Lung (tissue), 12 donors: ENCODE results near the gene ANKRD6. TPM values are rescaled to one million over a fixed set of nuclear protein-coding genes. Genes with fewer than 3 reads are reported as not detected.

ENCODE experiments used
- ATAC-seq: fragments of 200-7000 bp; cut with Tn5 transposase; one replicate; pipeline ENCODE4 v1.9.1; 2020; ENCODE audit warnings: moderate number of reproducible peaks; ENCODE audit not compliant: insufficient read depth, low FRiP score
- DNase-seq, 3 donors: peaks; one replicate each; pipeline ENCODE4 v3.0.0-alpha.2; 2013 to 2017
- H3K27ac ChIP-seq, 2 donors: one replicate each; pipeline ENCODE4 v1.5.1; 2013; ENCODE audit warnings: mild to moderate bottlenecking in 2 of 2, moderate library complexity in 2 of 2, control low read depth in 1 of 2, inconsistent platforms in 1 of 2, low read depth in 1 of 2, low read length in 1 of 2
- H3K27me3 ChIP-seq, 3 donors: one replicate each; pipeline ENCODE4 v1.5.1; 2013; ENCODE audit warnings: low read length in 2 of 3; ENCODE audit not compliant: control insufficient read depth in 3 of 3, insufficient read depth in 3 of 3
- H3K36me3 ChIP-seq, 4 donors: one replicate each; pipeline ENCODE4 v1.5.1; 2013; ENCODE audit warnings: low read length in 4 of 4, mild to moderate bottlenecking in 1 of 4, moderate library complexity in 1 of 4; ENCODE audit not compliant: control insufficient read depth in 4 of 4, insufficient read depth in 4 of 4
- H3K4me1 ChIP-seq, 5 donors: one replicate each; pipeline ENCODE4 v1.5.1; 2013; ENCODE audit warnings: low read length in 5 of 5, mild to moderate bottlenecking in 2 of 5, moderate library complexity in 1 of 5; ENCODE audit not compliant: control insufficient read depth in 5 of 5, insufficient read depth in 5 of 5
- H3K4me3 ChIP-seq: one replicate; pipeline ENCODE4 v1.5.1; 2013; ENCODE audit warnings: mild to moderate bottlenecking, control low read depth, moderate library complexity
- H3K9ac ChIP-seq, 2 donors: one replicate each; pipeline ENCODE4 v1.5.1; 2013; ENCODE audit warnings: low read length in 2 of 2, control low read depth in 1 of 2; ENCODE audit not compliant: insufficient read depth in 1 of 2
- H3K9me3 ChIP-seq, 4 donors: one replicate each; pipeline ENCODE4 v1.5.1; 2013; ENCODE audit warnings: low read length in 3 of 4, mild to moderate bottlenecking in 1 of 4, moderate library complexity in 1 of 4; ENCODE audit not compliant: control insufficient read depth in 4 of 4, insufficient read depth in 3 of 4
- CTCF ChIP-seq: IDR thresholded peaks from 2 replicates; pipeline ENCODE4 v1.5.1; 2012; ENCODE audit warnings: mild to moderate bottlenecking; ENCODE audit errors: control extremely low read depth, extremely low read depth
- whole genome bisulfite sequencing, 2 donors: extraction: QIAGEN DNeasy Blood & Tissue Kit; methylation state at CpG; one replicate each; pipeline ENCODE4 v1.1.7; 2013; 5-methylcytosine and 5-hydroxymethylcytosine counted together
- polyA plus RNA-seq, 2 donors: library from polyadenylated mRNA; stranded (reverse); fragments of 200-250 nt; gene quantifications; one replicate each; pipeline ENCODE4 v1.2.1, GENCODE V29; 2013
- total RNA-seq, 2 donors: library from RNA; depleted of rRNA in 1 of 2; stranded (reverse); fragments of >200 nt in 1 of 2; gene quantifications; one replicate each; pipeline ENCODE4 v1.2.1, GENCODE V29; 2014 to 2021
- donor health status: control.
- donor health status: control.
- donor health status: Bipolar disorder and iron deficiency.
- donor health status: healthy.
- donor health status: DM: yes; HTN: yes; CAD: no.

The ANKRD6 gene
- total and polyA plus RNA-seq, 4 donors = 4.4 to 29.4 (median 16.0) TPM

DNA sequence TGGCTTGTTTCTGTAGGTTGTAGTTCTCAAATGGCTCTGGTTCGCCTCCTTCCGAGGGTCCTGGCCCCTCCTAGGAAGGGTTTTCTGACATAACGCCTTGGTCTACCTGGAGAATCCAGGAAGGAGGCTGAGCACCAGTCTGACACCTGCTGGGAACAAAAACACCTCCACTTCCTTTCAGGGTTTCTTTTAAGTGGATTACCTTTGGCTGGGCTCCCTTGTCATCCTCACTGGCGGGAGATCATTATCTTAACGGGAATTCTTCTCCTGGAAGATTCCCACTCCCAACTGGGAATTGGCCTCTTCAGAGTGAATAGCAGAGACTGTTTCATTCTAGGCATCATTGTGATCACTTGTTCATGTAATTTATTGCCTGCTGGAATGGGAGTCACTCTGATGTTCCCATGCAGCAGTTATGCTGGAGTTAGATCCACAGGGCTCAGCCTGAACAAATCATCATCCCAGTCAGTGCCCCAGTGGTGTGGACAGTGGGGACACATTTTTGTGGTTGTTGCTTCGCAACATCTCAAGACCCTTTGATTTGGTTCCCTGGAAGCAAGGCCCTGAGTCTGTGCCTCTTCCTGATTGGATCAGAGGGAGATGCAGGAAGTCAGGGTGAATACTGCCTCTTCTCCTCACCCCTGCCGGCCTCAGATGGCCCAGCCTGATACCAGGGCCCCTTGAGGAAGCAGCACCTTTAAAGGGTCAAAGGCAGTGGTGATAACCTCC lies 156.5 kb downstream of the ANKRD6 start:
- WGBS, 2 donors = 80 to 89% methylated on average over 7 of the region's 7 CpGs
- no peaks in the 10 kb centered on the region for H3K4me1 ChIP-seq
- no peak overlapping the region for H3K9ac ChIP-seq
- DNase-seq (no peak), ATAC-seq (no peak)
- no peaks in the 10 kb centered on the region for H3K27me3 ChIP-seq
- no peak for TF ChIP-seq CTCF
- H3K27ac ChIP-seq = no peak overlapping the region
- no peaks in the 10 kb centered on the region for H3K9me3 ChIP-seq
- H3K4me3 ChIP-seq = no peak overlapping the region
- no peaks in the 10 kb centered on the region for H3K36me3 ChIP-seq

DNA sequence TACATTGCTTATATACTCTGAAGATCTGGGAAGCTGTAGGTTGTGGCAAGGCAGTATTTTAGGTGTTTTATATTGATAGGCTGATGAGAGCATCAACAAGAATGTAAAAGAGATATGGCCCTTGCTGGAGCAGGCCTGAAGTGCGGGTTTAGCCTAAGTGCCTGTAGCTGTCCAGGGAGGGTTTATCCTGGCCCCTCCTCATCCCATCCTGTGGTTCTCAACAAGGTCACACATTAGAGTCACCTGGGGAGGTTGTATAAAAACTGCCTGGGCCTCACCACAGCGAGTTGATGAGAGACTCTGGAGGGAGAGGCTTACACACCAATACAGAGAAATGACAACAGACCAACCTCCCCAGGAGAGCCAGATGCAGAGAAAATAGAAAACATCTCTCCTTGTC lies 157.2 kb downstream of the ANKRD6 start:
- no peaks in the 10 kb centered on the region for H3K9me3 ChIP-seq
- no peak overlapping the region for H3K9ac ChIP-seq
- no peak overlapping the region for H3K27ac ChIP-seq
- no peak for TF ChIP-seq CTCF
- H3K4me3 ChIP-seq = no peak overlapping the region
- no peaks in the 10 kb centered on the region for H3K36me3 ChIP-seq
- DNase-seq (no peak), ATAC-seq (no peak)
- 76 to 90% methylated on average over 2 of the region's 2 CpGs for WGBS, 2 donors
- no peaks in the 10 kb centered on the region for H3K4me1 ChIP-seq
- H3K27me3 ChIP-seq = no peaks in the 10 kb centered on the region

GRCh38 chr6:89591745-89592144 lies 158.8 kb downstream of the ANKRD6 start:
- 94 to 98% methylated on average over 4 of the region's 4 CpGs for WGBS, 2 donors
- Histone ChIP-seq H3K27me3 (no peaks in the 10 kb centered on the region), H3K4me3 (no peak overlapping the region), H3K36me3 (no peaks in the 10 kb centered on the region), H3K9ac (no peak overlapping the region), H3K4me1 (no peaks in the 10 kb centered on the region), H3K9me3 (no peaks in the 10 kb centered on the region), H3K27ac (no peak overlapping the region)
- no peak for ATAC-seq
- no peak for TF ChIP-seq CTCF
- DNase-seq = no peak

DNA sequence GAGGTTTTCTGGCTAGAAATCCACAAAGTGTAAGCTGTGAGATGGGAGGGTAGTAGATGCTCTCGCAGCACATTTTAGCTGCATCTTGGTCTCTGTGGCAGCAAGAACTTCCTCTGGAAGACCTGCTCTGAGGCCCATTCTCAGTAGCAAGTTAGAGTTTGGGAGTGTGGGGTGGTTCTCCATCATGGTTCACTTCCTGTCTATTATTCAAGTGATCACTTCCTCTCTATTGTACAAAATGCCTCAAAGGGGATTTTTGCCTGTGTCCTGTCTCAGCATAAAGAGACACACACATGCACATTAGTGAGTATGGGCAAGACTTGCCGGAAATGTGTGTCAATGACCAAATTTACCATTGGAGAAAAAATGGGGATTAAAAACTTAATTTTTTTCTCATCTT lies 163.1 kb downstream of the ANKRD6 start:
- H3K9ac ChIP-seq = no peak overlapping the region
- TF ChIP-seq CTCF = no peak
- 78 to 86% methylated on average over 2 of the region's 2 CpGs for WGBS, 2 donors
- no peak overlapping the region for H3K4me3 ChIP-seq
- no peak for ATAC-seq
- no peak overlapping the region for H3K27ac ChIP-seq
- no peaks in the 10 kb centered on the region for H3K36me3 ChIP-seq
- H3K9me3 ChIP-seq = no peaks in the 10 kb centered on the region
- no peaks in the 10 kb centered on the region for H3K27me3 ChIP-seq
- DNase-seq = no peak
- H3K4me1 ChIP-seq = peaks cover 0 to 4% (median 0%) of the 10 kb centered on the region in 5 donors
